ENCODE data around the gene PACS1.

Gene PACS1

GRCh38 chr11:66160709-66161108, 90.6 kb downstream of the PACS1 start:
- no peak for TF ChIP-seq POU2F2 (IDR thresholded peaks at IDR 0.05; ENCODE audit: low read depth, low read length)
- TF ChIP-seq PAX5 (IDR thresholded peaks at IDR 0.05; ENCODE audit: insufficient read depth, low read length, severe bottlenecking), result no peak
- no peak for TF ChIP-seq TAF1 (IDR thresholded peaks at IDR 0.05; ENCODE audit: low read depth, low read length)
- no peak for TF ChIP-seq POLR2A (IDR thresholded peaks at IDR 0.05; ENCODE audit: low read depth, low read length)
- no peak for TF ChIP-seq POLR2AphosphoS5 (IDR thresholded peaks at IDR 0.05; ENCODE audit: low read depth, low read length)
- TF ChIP-seq SPI1 (IDR thresholded peaks at IDR 0.05; ENCODE audit: low read depth, low read length), result no peak
- FAIRE-seq, result no peak
- no peak for DNase-seq (ENCODE audit: insufficient read length, low spot score)

GRCh38 chr11:66168289-66168688, 98.2 kb downstream of the PACS1 start:
- TF ChIP-seq PAX5 (IDR thresholded peaks at IDR 0.05; ENCODE audit: insufficient read depth, low read length, severe bottlenecking) (no peak), TAF1 (IDR thresholded peaks at IDR 0.05; ENCODE audit: low read depth, low read length) (no peak), SPI1 (IDR thresholded peaks at IDR 0.05; ENCODE audit: low read depth, low read length) (no peak), POLR2A (IDR thresholded peaks at IDR 0.05; ENCODE audit: low read depth, low read length) (no peak), POU2F2 (IDR thresholded peaks at IDR 0.05; ENCODE audit: low read depth, low read length) (no peak), POLR2AphosphoS5 (IDR thresholded peaks at IDR 0.05; ENCODE audit: low read depth, low read length) (no peak)
- FAIRE-seq, result no peak
- no peak for DNase-seq (ENCODE audit: insufficient read length, low spot score)

DNA sequence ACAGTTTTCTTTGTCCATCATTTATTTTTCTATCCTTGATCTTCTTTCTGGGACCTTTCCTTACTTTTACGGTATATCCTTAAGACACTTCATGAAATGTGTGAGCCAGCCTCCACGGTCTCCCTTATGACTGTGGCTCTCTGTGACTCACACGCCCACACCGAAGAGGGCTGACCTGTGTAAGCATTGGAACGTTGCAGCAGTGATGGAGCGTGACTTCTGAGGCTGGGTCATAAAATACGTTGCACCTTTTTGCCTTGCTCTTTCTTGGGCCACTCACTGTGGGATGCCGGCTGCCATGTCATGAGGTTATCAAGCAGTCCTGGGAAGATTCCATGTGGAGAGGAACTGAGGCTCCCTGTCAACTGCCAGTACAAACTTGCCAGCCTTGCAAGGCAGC, 102.1 kb downstream of the PACS1 start:
- no peak for DNase-seq (ENCODE audit: insufficient read length, low spot score)
- no peak for FAIRE-seq
- no peak for TF ChIP-seq POLR2AphosphoS5 (IDR thresholded peaks at IDR 0.05; ENCODE audit: low read depth, low read length)
- TF ChIP-seq TAF1 (IDR thresholded peaks at IDR 0.05; ENCODE audit: low read depth, low read length), result no peak
- TF ChIP-seq SPI1 (IDR thresholded peaks at IDR 0.05; ENCODE audit: low read depth, low read length), result no peak
- no peak for TF ChIP-seq POLR2A (IDR thresholded peaks at IDR 0.05; ENCODE audit: low read depth, low read length)
- TF ChIP-seq POU2F2 (IDR thresholded peaks at IDR 0.05; ENCODE audit: low read depth, low read length), result no peak
- TF ChIP-seq PAX5 (IDR thresholded peaks at IDR 0.05; ENCODE audit: insufficient read depth, low read length, severe bottlenecking), result no peak

DNA sequence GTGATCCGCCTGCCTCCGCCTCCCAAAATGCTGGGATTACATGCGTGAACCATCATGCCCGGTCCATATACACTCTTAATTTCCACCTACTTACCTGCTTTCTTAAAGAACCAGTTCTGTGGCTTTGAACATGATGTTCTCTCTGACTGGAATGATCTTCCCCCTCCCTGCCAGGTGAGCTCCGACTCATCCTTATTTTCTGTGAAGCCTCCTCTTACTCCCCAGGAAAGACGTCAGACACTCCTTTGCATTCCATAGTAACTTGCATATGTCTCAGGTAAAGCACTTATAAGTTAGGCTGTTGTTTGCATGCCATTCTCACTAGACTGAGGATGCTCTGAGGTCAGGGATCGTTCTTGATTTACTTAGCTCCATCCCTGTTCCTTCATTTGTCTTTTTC, 106.6 kb downstream of the PACS1 start:
- DNase-seq (ENCODE audit: insufficient read length, low spot score) (no peak), FAIRE-seq (no peak)
- TF ChIP-seq PAX5 (IDR thresholded peaks at IDR 0.05; ENCODE audit: insufficient read depth, low read length, severe bottlenecking) (no peak), POLR2AphosphoS5 (IDR thresholded peaks at IDR 0.05; ENCODE audit: low read depth, low read length) (no peak), POU2F2 (IDR thresholded peaks at IDR 0.05; ENCODE audit: low read depth, low read length) (no peak), SPI1 (IDR thresholded peaks at IDR 0.05; ENCODE audit: low read depth, low read length) (no peak)

DNA sequence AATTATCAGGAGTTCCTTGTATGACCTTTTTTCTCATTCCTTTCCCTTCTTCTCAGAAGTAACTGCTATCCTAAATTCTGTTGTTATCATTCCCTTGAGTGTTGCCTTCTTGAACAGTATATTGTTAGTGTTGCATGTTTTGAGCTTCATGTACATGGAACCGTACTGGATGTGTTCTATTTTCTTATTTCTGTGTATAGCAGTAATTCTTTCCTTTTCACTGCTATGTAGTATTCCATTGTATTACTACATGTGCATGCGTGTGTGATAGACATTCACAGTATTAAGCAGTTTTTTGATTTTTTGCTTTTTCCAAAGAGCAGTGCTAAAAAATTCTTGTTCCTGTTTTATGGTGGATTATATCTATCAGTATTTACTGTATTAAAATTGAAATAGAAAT, 108.1 kb downstream of the PACS1 start:
- DNase-seq (ENCODE audit: insufficient read length, low spot score) (no peak), FAIRE-seq (no peak)
- TF ChIP-seq POLR2AphosphoS5 (IDR thresholded peaks at IDR 0.05; ENCODE audit: low read depth, low read length) (no peak), POLR2A (IDR thresholded peaks at IDR 0.05; ENCODE audit: low read depth, low read length) (no peak), POU2F2 (IDR thresholded peaks at IDR 0.05; ENCODE audit: low read depth, low read length) (no peak), PAX5 (IDR thresholded peaks at IDR 0.05; ENCODE audit: insufficient read depth, low read length, severe bottlenecking) (no peak), TAF1 (IDR thresholded peaks at IDR 0.05; ENCODE audit: low read depth, low read length) (no peak), SPI1 (IDR thresholded peaks at IDR 0.05; ENCODE audit: low read depth, low read length) (no peak)

DNA sequence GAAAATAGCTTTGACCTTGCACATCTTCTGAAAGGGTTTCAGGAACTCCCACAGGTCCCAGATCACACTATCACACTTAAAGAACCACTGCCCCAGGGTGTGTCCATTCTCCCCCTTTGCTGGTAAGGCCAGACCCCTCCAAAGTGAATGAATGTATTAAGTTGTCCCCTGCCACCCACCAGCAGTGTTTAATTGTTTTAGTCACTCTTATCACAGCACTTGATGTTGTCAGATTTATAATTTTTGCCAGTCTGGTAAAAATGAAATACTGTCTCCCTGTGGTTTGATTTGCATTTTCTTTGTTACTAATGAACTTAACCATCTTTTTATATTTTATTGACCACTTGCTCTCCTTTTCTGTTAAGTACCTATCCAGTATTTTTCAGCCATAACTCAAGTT, 108.8 kb downstream of the PACS1 start:
- no peak for TF ChIP-seq POLR2A (IDR thresholded peaks at IDR 0.05; ENCODE audit: low read depth, low read length)
- TF ChIP-seq TAF1 (IDR thresholded peaks at IDR 0.05; ENCODE audit: low read depth, low read length), result no peak
- no peak for TF ChIP-seq POU2F2 (IDR thresholded peaks at IDR 0.05; ENCODE audit: low read depth, low read length)
- no peak for TF ChIP-seq PAX5 (IDR thresholded peaks at IDR 0.05; ENCODE audit: insufficient read depth, low read length, severe bottlenecking)
- no peak for TF ChIP-seq POLR2AphosphoS5 (IDR thresholded peaks at IDR 0.05; ENCODE audit: low read depth, low read length)
- no peak for TF ChIP-seq SPI1 (IDR thresholded peaks at IDR 0.05; ENCODE audit: low read depth, low read length)
- FAIRE-seq (no peak), DNase-seq (ENCODE audit: insufficient read length, low spot score) (no peak)

DNA sequence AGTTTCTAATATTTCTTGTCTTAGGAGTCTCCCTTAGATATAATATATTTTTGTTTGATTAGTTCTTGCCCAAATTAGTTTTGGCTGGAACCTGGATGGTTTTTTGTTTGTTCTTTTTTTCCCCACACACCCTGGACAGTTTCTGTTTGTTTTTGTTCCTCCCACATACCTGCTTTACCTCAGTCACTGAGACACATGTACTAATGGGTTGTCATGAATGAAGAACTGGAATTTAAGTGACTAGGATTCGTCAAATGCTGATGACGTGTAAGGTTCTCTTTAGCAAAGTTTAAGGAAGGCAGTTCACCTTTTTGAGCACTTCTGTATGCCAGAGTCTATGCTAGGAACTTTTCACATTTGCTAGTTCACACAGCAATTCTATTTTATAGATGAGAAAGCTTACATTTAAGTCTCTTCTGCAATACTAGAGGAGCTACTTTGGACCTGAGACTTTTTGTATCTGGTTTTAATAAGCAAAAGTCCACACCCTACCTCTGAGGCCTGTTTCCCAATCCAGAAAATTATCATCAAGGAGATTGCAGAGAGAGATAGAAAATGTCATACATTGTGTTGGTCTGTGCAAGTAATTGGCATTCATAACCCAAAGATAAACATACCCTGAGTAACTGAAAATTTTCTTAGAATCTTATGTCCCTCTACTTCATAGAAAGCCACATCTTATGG, 111.7 kb downstream of the PACS1 start:
- no peak for TF ChIP-seq POLR2AphosphoS5 (IDR thresholded peaks at IDR 0.05; ENCODE audit: low read depth, low read length)
- TF ChIP-seq PAX5 (IDR thresholded peaks at IDR 0.05; ENCODE audit: insufficient read depth, low read length, severe bottlenecking), result no peak
- no peak for DNase-seq (ENCODE audit: insufficient read length, low spot score)
- FAIRE-seq, result no peak

- no peak for DNase-seq (ENCODE audit: insufficient read length, low spot score)
- FAIRE-seq, result peak; percentile 16
- no peak for TF ChIP-seq TAF1 (IDR thresholded peaks at IDR 0.05; ENCODE audit: low read depth, low read length)
- no peak for TF ChIP-seq POLR2A (IDR thresholded peaks at IDR 0.05; ENCODE audit: low read depth, low read length)
- no peak for TF ChIP-seq SPI1 (IDR thresholded peaks at IDR 0.05; ENCODE audit: low read depth, low read length)
- no peak for TF ChIP-seq POLR2AphosphoS5 (IDR thresholded peaks at IDR 0.05; ENCODE audit: low read depth, low read length)
- no peak for TF ChIP-seq POU2F2 (IDR thresholded peaks at IDR 0.05; ENCODE audit: low read depth, low read length)
- TF ChIP-seq PAX5 (IDR thresholded peaks at IDR 0.05; ENCODE audit: insufficient read depth, low read length, severe bottlenecking), result no peak
Observed at GRCh38 chr11:66183494-66184048, 113.5 kb downstream of the PACS1 start.

DNA sequence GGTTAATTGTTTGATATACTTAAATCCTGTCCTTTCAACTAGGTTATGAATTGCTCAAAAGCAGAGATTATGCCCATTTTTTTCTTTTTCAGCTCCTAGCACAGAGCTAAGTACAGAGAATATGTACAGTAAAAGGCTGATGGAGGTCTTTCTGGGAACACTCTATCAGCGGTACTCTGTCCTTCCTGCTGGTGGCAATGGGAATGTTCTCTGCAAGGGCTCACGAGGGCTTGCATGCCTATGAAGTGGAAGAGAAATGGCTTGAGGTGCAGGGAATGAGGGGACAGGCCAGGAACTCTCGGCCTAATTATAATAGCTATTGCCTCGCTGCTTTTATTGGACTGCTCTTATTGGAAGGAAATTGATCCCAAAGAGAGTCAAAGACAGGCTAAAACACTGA, 114.7 kb downstream of the PACS1 start:
- no peak for DNase-seq (ENCODE audit: insufficient read length, low spot score)
- TF ChIP-seq POU2F2 (IDR thresholded peaks at IDR 0.05; ENCODE audit: low read depth, low read length) (no peak), POLR2A (IDR thresholded peaks at IDR 0.05; ENCODE audit: low read depth, low read length) (no peak), SPI1 (IDR thresholded peaks at IDR 0.05; ENCODE audit: low read depth, low read length) (no peak), PAX5 (IDR thresholded peaks at IDR 0.05; ENCODE audit: insufficient read depth, low read length, severe bottlenecking) (no peak), TAF1 (IDR thresholded peaks at IDR 0.05; ENCODE audit: low read depth, low read length) (no peak), POLR2AphosphoS5 (IDR thresholded peaks at IDR 0.05; ENCODE audit: low read depth, low read length) (no peak)
- no peak for FAIRE-seq

DNA sequence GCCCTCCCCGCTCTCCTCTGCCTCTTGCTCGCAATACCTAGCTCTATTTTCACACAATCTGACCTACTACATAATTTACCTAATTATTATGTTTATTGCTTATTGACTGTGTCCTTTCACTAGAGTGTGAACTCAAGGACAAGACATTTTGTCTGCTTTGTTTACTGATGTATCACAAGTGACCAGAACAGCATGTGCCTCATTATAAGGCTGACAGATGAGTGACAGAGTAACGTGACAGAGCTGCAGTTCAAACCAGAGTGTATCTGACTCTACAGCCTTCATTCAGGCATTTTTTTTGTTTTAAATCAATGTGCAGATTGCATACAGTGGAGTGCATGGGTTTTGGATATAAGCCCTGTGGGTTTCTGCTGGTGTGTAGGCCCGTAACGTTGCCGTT, 116.4 kb downstream of the PACS1 start:
- TF ChIP-seq TAF1 (IDR thresholded peaks at IDR 0.05; ENCODE audit: low read depth, low read length) (no peak), POLR2A (IDR thresholded peaks at IDR 0.05; ENCODE audit: low read depth, low read length) (no peak), POU2F2 (IDR thresholded peaks at IDR 0.05; ENCODE audit: low read depth, low read length) (no peak), SPI1 (IDR thresholded peaks at IDR 0.05; ENCODE audit: low read depth, low read length) (no peak), POLR2AphosphoS5 (IDR thresholded peaks at IDR 0.05; ENCODE audit: low read depth, low read length) (no peak), PAX5 (IDR thresholded peaks at IDR 0.05; ENCODE audit: insufficient read depth, low read length, severe bottlenecking) (no peak)
- DNase-seq (ENCODE audit: insufficient read length, low spot score), result no peak
- FAIRE-seq, result no peak

Measured in GM12891 (cell line).